Measurements from ENCODE around the gene FTSJ1.
"Not testable (repeated sequence)": the region's sequence is repeated elsewhere in the genome, so short reads cannot be mapped to it uniquely, and the experiment has no call there.

- TF ChIP-seq ELF4 (IDR thresholded peaks at IDR 0.05); FOXK2 (IDR thresholded peaks at IDR 0.05); SUZ12 (IDR thresholded peaks at IDR 0.05); HDGF (IDR thresholded peaks at IDR 0.05; ENCODE audit: borderline replicate concordance); FOXA1 (IDR thresholded peaks at IDR 0.05); BHLHE40 (IDR thresholded peaks at IDR 0.05; ENCODE audit: borderline replicate concordance); SP1 (IDR thresholded peaks at IDR 0.05); ARNT (IDR thresholded peaks at IDR 0.05); TARDBP (IDR thresholded peaks at IDR 0.05); LEF1 (IDR thresholded peaks at IDR 0.05; ENCODE audit: borderline replicate concordance); CTBP1 (IDR thresholded peaks at IDR 0.05; ENCODE audit: borderline replicate concordance); FOXM1 (IDR thresholded peaks at IDR 0.05; ENCODE audit: borderline replicate concordance); NFRKB (IDR thresholded peaks at IDR 0.05): not testable (repeated sequence)
Measured at GRCh38 chrX:48433713-48434112, 42.3 kb upstream of the FTSJ1 start.
